Measurements from ENCODE around the gene CDH23. TPM values are rescaled to one million over a fixed set of nuclear protein-coding genes. Genes with fewer than 3 reads are reported as not detected.

CDH23 gene
- total and polyA plus RNA-seq, 9 of the 15 experiments (the other 6 are each of a cell fraction or from before 2014, with no cell fraction given): 0.18 to 1.2 (median 0.47) TPM

DNA sequence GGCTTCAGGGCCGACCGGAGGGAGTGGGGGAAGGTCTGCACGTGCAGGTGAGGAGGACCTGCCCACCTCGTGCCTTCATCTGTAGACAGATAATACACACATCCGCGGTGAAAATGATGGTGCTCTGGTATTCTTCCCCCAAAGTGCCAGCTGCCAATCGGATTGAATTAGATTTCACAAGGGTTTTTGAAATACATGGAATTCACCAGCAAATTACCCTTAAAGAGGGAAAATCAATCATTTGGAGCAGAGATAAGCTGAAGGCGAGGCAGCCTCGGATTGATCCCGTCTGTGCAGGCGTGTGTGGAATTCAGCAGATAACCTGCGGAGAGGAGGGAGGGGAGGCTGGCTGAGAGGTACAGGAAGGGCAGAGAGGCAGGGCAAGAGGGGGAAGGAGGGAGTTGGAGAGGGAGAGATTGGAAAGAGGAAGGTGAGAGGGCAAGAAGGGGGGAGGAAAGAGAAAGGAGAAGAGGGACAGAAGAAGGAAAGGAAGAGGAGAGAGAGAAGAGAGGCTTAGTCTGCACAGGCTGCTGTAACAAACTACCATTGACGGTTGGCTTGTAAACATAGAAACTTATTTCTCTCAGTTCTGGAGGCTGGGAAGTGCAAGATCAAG lies 238.6 kb downstream of the CDH23 start (continued):
- TF ChIP-seq, protein P1, sequence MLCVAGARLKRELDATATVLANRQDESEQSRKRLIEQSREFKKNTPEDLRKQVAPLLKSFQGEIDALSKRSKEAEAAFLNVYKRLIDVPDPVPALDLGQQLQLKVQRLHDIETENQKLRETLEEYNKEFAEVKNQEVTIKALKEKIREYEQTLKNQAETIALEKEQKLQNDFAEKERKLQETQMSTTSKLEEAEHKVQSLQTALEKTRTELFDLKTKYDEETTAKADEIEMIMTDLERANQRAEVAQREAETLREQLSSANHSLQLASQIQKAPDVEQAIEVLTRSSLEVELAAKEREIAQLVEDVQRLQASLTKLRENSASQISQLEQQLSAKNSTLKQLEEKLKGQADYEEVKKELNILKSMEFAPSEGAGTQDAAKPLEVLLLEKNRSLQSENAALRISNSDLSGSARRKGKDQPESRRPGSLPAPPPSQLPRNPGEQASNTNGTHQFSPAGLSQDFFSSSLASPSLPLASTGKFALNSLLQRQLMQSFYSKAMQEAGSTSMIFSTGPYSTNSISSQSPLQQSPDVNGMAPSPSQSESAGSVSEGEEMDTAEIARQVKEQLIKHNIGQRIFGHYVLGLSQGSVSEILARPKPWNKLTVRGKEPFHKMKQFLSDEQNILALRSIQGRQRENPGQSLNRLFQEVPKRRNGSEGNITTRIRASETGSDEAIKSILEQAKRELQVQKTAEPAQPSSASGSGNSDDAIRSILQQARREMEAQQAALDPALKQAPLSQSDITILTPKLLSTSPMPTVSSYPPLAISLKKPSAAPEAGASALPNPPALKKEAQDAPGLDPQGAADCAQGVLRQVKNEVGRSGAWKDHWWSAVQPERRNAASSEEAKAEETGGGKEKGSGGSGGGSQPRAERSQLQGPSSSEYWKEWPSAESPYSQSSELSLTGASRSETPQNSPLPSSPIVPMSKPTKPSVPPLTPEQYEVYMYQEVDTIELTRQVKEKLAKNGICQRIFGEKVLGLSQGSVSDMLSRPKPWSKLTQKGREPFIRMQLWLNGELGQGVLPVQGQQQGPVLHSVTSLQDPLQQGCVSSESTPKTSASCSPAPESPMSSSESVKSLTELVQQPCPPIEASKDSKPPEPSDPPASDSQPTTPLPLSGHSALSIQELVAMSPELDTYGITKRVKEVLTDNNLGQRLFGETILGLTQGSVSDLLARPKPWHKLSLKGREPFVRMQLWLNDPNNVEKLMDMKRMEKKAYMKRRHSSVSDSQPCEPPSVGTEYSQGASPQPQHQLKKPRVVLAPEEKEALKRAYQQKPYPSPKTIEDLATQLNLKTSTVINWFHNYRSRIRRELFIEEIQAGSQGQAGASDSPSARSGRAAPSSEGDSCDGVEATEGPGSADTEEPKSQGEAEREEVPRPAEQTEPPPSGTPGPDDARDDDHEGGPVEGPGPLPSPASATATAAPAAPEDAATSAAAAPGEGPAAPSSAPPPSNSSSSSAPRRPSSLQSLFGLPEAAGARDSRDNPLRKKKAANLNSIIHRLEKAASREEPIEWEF (CRISPR knock-in tag; IDR thresholded peaks at IDR 0.05): peak; percentile 66
- no peak for TF ChIP-seq SUPT5H (IDR thresholded peaks at IDR 0.05)
- no peak for TF ChIP-seq NR2F6 (CRISPR knock-in tag; IDR thresholded peaks at IDR 0.05)
- no peak for TF ChIP-seq XRCC5 (IDR thresholded peaks at IDR 0.05; ENCODE audit: low read depth, low read length)
- TF ChIP-seq, protein P2, sequence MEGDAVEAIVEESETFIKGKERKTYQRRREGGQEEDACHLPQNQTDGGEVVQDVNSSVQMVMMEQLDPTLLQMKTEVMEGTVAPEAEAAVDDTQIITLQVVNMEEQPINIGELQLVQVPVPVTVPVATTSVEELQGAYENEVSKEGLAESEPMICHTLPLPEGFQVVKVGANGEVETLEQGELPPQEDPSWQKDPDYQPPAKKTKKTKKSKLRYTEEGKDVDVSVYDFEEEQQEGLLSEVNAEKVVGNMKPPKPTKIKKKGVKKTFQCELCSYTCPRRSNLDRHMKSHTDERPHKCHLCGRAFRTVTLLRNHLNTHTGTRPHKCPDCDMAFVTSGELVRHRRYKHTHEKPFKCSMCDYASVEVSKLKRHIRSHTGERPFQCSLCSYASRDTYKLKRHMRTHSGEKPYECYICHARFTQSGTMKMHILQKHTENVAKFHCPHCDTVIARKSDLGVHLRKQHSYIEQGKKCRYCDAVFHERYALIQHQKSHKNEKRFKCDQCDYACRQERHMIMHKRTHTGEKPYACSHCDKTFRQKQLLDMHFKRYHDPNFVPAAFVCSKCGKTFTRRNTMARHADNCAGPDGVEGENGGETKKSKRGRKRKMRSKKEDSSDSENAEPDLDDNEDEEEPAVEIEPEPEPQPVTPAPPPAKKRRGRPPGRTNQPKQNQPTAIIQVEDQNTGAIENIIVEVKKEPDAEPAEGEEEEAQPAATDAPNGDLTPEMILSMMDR (IDR thresholded peaks at IDR 0.05 in 2 of 3, conservative IDR thresholded peaks at IDR 0.05 in 1 of 3; ENCODE audit: insufficient read depth in 2 of 3, low read depth in 1 of 3, low read length in 3 of 3): no peak
- TF ChIP-seq, protein P3, sequence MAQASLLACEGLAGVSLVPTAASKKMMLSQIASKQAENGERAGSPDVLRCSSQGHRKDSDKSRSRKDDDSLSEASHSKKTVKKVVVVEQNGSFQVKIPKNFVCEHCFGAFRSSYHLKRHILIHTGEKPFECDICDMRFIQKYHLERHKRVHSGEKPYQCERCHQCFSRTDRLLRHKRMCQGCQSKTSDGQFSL (CRISPR knock-in tag; IDR thresholded peaks at IDR 0.05): no peak; the same call in 1 of the 2 replicates
- TF ChIP-seq, protein P3 (tag; IDR thresholded peaks at IDR 0.05): no peak
- TF ChIP-seq KDM1A (IDR thresholded peaks at IDR 0.05): no peak
- peak; percentile 99 for TF ChIP-seq HDAC2 (IDR thresholded peaks at IDR 0.05)
- TF ChIP-seq HMG20B (CRISPR knock-in tag; IDR thresholded peaks at IDR 0.05): no peak
- TF ChIP-seq, protein P4, sequence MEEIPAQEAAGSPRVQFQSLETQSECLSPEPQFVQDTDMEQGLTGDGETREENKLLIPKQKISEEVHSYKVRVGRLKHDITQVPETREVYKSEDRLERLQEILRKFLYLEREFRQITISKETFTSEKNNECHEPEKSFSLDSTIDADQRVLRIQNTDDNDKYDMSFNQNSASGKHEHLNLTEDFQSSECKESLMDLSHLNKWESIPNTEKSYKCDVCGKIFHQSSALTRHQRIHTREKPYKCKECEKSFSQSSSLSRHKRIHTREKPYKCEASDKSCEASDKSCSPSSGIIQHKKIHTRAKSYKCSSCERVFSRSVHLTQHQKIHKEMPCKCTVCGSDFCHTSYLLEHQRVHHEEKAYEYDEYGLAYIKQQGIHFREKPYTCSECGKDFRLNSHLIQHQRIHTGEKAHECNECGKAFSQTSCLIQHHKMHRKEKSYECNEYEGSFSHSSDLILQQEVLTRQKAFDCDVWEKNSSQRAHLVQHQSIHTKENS (CRISPR knock-in tag; IDR thresholded peaks at IDR 0.05): no peak
- 0 out of 2 replicates have a peak, but pooled peaks have one; percentile 15 for TF ChIP-seq HNRNPUL1 (IDR thresholded peaks at IDR 0.05; ENCODE audit: low read length)
- no peak for TF ChIP-seq ZFP36 (IDR thresholded peaks at IDR 0.05; ENCODE audit: low read depth, low read length, partially characterized antibody)
- TF ChIP-seq, protein P5, sequence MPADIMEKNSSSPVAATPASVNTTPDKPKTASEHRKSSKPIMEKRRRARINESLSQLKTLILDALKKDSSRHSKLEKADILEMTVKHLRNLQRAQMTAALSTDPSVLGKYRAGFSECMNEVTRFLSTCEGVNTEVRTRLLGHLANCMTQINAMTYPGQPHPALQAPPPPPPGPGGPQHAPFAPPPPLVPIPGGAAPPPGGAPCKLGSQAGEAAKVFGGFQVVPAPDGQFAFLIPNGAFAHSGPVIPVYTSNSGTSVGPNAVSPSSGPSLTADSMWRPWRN (IDR thresholded peaks at IDR 0.05; ENCODE audit: low read depth): peak; percentile 78
- TF ChIP-seq CEBPB (tag; IDR thresholded peaks at IDR 0.05): peak; percentile 60
- peak; percentile 99 for TF ChIP-seq CBFA2T3 (IDR thresholded peaks at IDR 0.05)
- TF ChIP-seq FOXP1 (CRISPR knock-in tag; IDR thresholded peaks at IDR 0.05): no peak
- no peak for TF ChIP-seq ZBTB8A (IDR thresholded peaks at IDR 0.05; ENCODE audit: partially characterized antibody)
